HG03097 (cell line): ENCODE measurements around the gene CCZ1B.
A peak's percentile ranks its signal among the peaks of the same experiment; 100 is the strongest.
"Not testable (repeated sequence)": the region's sequence is repeated elsewhere in the genome, so short reads cannot be mapped to it uniquely, and the experiment has no call there.

Source experiments
- ATAC-seq: cut with Tn5 transposase; IDR thresholded peaks from one replicate; pipeline ENCODE4 v1.9.1; 2021; ENCODE audit not compliant: unreplicated experiment, low FRiP score

The CCZ1B gene

DNA sequence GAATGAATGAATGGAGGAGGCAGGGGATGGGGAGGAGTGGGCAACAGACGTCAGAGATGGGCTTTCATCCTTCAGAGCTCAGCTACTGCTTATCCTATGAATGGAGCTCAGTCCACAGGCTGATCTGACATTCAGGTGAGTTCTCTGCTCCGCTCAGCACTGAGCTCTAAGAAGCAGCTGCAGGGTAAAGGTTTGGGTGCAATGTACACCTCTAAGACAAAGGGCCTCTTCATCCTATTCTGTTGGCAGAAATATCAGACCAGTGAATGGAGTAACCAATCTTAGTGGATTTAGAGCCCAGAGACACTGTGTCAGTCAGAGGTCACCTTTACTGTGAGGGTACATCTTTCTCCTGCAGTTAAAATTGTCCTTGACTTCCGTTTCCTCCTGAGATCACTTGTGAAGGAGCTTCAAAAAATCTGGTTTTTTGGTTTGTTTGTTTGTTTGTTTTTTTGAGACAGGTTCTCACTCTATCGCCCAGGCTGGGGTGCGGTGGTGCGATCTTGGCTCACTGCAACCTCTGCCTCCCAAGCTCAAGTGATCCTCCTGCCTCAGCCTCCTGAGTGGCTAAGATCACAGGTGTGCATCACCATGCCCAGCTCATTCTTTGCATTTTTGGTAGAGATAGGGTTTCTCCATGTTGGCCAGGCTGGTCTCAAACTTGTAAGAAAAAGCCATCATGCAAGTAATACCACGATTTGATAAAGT, 5.1 kb upstream of the CCZ1B start:
- ATAC-seq = no peak

DNA sequence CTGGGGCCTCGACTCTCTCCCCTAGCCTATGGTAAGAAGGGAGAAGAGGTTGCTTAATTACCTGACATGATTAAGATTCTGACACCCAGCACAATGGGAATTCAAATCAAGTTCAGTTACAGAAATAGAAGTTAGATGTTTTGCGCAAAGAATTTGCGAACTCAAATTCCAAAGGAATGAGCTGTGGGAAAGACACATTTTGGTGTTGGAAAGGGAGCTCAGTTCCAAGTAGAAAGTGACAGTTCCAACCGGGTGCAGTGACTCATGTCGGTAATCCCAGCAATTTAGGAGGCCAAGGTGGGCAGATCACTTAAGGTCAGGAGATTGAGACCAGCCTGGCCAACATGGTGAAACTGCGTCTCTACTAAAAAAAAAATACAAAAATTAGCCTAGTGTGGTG, 4.0 kb upstream of the CCZ1B start:
- ATAC-seq = not testable (repeated sequence)

GRCh38 chr7:6829616-6830015, 3.5 kb upstream of the CCZ1B start:
- not testable (repeated sequence) for ATAC-seq

- not testable (repeated sequence) for ATAC-seq
Measured at GRCh38 chr7:6827180-6827579, 1.1 kb upstream of the CCZ1B start.

DNA sequence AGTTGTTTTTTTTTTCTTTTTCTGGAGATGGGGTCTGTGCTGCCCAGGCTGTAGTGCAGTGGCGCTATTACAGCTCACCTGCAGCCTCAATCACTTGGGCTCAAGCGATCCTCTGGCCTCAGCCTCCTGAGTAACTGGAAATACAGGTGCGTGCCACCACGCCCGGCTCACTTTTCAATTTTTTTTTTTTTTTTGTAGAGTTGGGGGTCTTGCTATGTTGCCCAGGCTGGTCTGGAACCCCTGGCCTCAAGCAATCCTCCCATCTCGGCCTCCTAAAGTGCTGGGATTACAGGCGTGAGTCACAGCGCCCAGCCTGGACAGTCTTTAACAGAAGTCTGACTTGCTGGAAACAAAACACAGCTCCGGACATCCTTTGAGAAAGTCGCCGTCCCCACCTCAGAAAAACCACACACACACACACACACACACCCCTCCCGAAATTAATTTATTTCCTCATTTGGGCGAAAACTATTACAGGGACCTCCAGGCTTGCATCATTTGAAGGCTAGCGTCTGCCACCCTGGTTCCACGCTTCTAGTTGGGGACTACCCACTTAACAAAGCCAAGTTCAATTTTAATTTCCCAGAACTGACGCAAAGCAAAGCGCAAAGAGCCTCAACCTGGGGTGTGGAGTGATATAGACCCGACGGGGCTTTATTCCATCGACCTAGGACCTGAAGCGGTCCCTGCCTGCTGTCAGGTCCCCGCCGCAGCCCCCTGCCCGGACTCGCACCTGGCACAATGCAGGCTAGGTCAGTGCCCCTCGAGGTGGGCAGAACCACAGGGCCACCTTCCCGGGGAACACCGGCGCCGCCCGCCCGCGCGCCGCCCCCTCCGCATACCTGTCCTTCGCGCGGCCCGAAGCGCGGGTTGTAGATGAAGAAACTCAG, 594 bp downstream of the CCZ1B start:
- peak; percentile 33 for ATAC-seq

GRCh38 chr7:6821622-6822021, 4.5 kb downstream of the CCZ1B start:
- ATAC-seq = not testable (repeated sequence)

- ATAC-seq = not testable (repeated sequence)
Measured at GRCh38 chr7:6815470-6815869, 10.6 kb downstream of the CCZ1B start.

DNA sequence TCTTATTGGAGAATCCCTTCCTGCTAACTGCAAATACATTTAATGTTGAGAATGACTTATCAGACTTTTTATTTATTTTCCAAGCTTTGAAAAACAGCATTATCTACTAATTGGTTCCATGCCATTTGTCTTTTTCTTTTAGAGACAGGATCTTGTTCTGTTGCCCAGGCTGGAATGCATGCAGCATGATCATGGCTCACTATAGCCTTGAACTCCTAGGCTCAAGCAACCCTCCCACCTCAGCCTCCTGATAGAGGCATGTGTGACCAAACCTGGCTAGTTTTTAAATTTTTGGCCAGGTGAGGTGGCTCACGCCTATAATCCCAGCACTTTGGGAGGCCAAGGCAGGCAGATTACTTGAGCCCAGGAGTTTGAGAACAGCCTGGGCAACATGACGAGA, 13.1 kb downstream of the CCZ1B start:
- not testable (repeated sequence) for ATAC-seq

GRCh38 chr7:6807959-6808358, 18.1 kb downstream of the CCZ1B start:
- not testable (repeated sequence) for ATAC-seq

GRCh38 chr7:6807393-6807918, 18.6 kb downstream of the CCZ1B start:
- not testable (repeated sequence) for ATAC-seq

GRCh38 chr7:6800331-6800730, 25.7 kb downstream of the CCZ1B start:
- not testable (repeated sequence) for ATAC-seq

DNA sequence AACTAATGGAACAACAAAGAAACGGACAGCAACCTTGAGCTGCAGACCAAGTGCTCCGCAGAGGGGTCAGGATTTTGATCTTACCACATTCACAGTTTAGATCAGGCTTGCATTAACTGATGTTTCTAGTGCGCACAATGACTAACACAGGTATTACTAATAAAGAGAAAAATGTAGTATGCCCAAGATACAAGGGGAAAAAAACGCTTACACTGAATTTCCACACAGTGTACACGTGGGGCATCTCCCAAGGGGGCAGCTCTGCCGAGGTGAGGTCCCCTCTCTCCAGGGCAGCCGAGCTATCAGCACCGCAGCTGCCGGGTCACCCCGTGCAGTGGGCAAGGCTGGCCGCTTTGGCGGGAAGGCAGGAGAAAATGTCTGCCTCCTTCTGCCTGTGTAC, 26.2 kb downstream of the CCZ1B start:
- ATAC-seq = not testable (repeated sequence)

DNA sequence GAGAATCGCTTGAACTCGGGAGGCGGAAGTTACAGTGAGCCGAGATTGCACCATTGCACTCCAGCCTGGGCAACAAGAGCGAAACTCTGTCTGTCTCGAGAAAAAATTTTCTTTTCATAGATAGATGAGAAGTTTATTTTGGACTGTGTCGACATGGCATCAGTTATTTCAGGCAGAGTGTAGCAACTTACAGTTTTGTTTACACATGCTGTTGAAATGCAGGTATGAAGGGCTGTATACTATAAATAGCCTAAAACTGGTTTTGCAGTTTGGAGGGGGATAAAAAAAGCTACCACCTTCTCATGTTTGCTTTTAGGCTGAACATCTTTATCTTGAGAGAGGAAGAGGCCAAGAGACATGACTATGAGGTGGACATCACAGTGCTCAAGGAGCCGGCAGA, 28.0 kb downstream of the CCZ1B start:
- ATAC-seq = not testable (repeated sequence)

- ATAC-seq = not testable (repeated sequence)
Measured at GRCh38 chr7:6797218-6797617, 28.9 kb downstream of the CCZ1B start.

GRCh38 chr7:6794276-6794675, 31.8 kb downstream of the CCZ1B start:
- ATAC-seq = not testable (repeated sequence)

- not testable (repeated sequence) for ATAC-seq
Measured at GRCh38 chr7:6792113-6792872, 33.8 kb downstream of the CCZ1B start.

- not testable (repeated sequence) for ATAC-seq
Measured at GRCh38 chr7:6789353-6789752, 36.7 kb downstream of the CCZ1B start.

GRCh38 chr7:6781581-6781980, 44.5 kb downstream of the CCZ1B start:
- not testable (repeated sequence) for ATAC-seq

GRCh38 chr7:6761186-6761585, 64.9 kb downstream of the CCZ1B start:
- not testable (repeated sequence) for ATAC-seq

DNA sequence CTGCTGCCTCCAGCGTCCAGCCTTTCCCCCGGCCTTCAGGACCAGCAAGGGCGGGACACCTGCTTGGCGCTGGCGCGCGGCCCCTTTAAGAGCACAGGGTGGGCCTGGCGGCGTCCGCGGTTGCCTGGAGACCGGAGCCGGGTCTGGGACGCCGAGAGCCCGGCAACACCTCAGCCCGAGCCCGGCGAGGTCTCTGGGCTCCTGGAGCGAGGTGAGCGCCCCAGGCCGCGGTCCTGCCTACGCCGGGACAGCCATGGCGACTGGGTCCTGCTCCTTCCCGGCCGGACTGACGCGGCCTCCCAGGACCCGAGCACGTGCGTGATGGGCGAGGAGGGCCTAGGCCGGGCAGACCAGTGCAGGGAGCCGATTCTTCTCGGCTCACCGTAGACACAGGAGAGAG, 72.1 kb downstream of the CCZ1B start, which contains the start of gene RSPH10B2:
RSPH10B2 (plus strand) TSS at position 140 of the 400 bp plus-strand sequence. CDS start 3,575 bp downstream, outside the sequence.
- ATAC-seq = not testable (repeated sequence)
